ENCODE measurements around the gene MTHFSD.

The MTHFSD gene

DNA sequence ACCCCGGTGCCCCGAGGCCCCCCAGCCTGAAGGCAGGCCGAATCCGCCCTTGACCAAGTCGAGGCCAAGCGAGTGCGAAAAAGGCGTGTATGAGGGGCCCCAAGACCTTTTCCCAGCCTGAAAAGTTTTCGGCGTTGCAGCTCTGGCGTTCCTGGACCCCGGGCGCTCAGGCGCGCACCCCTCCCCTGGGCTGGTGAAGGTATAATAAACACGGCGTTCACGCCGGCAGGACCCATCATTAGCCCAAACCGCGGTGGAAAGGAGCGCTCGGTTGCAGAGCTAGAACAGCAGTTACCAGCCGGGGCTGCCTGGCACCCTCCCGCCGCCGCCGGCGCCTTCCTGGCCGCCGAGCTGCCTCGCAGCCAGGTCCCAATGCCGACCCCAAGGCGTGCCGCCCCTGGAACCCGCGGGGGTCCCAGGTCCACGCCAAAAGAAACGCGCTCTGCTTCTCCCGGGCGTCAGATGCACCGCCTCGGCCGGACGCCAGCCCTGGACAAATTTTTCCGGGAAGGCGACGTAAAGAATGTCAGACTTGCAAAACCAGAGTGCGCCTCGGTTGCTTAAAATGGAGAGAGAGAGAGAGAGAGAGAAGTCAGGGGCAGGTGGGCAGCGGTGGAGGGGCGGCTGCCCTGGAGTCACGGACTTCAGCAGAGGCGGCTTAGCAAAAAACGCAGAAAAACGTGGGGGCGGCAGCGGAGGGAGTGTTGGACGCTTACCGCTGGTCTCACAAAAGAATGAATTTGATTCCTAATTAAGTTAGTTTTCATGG, 56.2 kb downstream of the MTHFSD start:
- DNase-seq, result no peak

- no peak for DNase-seq
These were observed 56.8 kb downstream of the MTHFSD start for GRCh38 chr16:86498155-86498670.

GRCh38 chr16:86497551-86498021, 57.4 kb downstream of the MTHFSD start:
- no peak for DNase-seq

DNA sequence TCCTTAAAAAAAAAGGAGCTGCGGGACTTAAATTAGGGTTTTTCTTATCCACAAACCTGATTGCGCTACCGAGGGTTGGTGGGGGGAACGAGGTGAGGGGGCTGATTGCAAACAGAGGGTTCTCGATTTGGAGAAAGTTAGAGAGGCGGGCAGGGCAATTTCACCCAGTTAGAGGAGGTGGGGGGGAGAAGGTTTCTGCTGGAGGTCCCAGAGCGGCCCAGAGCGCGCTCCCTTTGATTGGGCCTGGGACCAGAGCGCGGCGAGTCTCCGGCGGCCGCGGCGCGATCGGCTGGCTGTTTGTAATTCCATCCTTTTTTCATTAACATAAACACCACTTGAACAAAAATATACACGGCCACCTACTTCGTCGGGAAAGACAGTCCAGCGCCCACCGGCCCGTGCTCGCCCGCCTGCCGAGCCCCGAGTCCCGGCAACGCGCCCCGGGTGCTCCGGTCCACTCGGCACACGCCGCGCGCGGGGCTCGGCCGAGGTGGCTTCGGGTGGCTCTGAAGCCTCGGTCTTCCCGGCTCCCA, 58.0 kb downstream of the MTHFSD start:
- no peak for DNase-seq

DNA sequence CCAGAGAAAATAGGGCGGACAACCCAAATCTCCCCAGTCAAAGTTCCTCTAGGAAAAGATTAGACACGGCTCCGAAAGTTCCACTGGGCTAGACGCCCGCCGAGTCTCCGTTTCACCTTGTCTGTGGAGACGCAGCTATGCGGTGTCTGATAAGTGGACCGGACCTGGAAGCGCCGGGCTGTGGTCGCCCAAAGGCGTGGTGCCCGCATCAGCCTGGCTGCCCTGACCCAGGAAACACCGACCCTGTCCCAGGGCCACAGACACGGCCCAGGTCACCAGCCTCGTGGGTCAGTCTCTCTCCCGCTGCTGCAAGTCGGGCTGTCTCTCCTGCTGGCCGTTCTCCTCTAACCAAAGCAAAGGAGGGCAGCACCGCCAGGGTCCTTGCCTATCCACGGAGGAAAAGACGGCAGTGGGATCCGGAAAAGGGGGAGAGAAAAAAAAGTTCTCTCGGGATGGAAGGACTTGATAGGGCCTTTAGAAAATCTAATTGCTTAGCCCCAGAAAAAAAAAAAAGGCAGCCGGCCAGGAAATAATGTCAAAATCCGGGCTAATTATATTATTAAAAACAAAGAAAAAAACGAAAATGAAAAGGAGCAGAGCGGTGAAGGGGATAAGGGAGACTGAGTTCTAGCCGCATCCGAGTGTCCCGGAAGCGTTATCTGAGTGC, 58.6 kb downstream of the MTHFSD start:
- no peak for DNase-seq

DNA sequence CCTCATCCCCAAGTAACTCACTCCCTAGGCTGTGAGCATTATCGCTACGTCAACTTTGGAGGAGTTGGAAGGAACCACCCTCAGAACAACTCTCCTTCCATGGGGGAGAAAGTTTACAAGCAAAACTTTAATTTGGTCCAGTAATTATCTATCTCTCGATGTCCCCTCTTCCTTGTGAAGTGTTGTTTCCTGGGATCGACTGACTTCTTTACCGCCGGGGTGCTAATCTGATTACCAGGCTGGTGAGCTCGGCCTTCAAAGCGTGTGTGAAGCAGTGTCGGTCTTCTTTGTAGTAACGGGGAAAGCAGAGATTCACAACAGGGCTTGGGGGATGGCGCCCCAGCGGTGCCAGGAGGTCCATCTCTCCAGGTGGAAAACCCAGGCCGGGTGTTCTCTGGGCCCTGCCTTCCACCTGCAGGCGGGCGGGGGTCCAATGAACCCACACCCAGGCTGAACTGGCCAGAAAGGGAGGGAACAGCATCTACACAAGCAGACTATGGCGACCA, 59.2 kb downstream of the MTHFSD start:
- no peak for DNase-seq

DNA sequence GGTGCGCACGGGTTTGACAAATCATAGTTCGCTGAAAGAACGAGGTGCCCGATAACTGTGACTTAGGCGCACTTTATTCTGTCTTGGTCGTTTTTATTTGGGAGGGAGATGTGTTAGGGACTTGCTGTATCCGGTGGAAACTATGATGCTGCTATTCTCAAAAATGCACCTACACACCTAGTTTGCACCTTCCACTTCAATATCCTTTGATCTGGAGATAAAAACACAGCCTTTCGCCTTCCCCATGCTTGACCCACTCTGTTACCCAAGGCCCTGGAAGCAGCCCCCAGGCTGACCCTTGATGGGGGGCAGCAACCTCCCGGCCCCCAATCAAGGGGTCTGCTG, 59.7 kb downstream of the MTHFSD start:
- DNase-seq, result no peak

DNA sequence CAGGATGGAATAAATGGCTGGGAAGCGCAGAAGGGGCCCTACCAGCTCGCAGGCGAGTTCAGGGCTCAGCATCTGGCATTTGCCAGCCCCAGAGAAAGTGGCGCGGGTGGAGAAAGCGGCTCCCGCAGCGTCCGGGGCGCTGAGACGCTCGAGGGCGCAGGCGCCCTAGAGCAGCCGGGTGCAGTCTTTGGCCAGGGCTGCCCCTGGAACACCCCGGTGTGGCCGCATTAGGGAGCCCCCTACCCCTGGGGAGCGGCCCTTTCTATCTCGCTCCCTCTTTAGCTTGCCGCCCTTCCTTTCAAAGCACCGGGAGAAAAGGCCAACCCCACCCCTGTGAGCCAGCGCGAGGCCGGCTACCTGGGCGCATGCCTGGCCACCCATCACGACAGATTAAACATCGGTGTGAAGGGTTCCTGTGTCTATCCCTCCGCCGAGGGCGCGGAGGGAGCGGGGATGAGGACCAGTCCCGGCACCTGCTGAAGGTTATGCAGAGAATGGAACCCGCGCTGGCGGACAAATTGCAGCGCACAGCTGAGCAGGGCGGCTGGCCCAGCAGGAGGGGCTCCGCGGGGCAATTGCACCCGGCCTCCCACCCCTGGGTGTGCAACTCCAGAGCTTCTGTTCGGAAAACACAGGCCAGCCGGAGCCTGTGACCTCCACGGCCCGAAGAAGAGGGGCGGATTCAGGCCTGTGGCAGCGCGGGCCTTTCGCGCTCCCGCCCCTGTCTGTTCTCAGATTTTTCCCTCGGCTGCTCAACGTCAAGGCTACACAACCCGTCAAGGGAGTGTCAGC, 60.3 kb downstream of the MTHFSD start:
- no peak for DNase-seq

GRCh38 chr16:86494039-86494564, 60.9 kb downstream of the MTHFSD start:
- no peak for DNase-seq

DNA sequence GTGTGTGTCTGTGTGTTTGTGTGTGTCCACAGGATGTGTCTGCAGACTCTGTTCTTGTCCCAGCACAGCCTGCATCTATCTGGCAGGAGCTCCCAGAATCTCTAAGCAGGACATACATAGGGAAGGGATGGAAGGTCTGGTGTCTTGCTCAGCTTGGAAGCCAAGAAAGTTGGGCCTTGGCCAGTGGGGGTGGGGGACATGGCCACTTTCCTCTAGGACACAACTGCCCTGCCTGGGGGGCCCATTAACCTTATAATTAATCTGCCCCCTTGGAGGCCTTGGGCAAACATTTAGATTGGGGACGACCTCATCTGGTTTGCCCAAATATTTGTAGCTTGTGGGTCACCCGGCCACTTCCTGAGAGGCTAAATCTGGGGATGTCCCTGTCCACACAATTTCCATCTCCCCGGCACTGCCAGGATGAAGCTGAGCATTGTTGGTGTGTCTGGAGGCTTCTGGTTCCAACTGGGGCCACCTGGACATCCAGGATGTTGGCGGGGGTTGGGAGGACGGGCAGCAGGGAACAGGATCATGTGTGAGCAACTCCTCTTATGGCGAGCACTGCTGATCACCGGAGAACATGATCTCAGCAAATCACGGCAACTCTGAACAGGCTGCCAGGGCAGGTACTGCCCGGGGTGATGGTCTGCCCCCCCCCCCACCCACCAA, 61.9 kb downstream of the MTHFSD start:
- DNase-seq, result no peak

DNA sequence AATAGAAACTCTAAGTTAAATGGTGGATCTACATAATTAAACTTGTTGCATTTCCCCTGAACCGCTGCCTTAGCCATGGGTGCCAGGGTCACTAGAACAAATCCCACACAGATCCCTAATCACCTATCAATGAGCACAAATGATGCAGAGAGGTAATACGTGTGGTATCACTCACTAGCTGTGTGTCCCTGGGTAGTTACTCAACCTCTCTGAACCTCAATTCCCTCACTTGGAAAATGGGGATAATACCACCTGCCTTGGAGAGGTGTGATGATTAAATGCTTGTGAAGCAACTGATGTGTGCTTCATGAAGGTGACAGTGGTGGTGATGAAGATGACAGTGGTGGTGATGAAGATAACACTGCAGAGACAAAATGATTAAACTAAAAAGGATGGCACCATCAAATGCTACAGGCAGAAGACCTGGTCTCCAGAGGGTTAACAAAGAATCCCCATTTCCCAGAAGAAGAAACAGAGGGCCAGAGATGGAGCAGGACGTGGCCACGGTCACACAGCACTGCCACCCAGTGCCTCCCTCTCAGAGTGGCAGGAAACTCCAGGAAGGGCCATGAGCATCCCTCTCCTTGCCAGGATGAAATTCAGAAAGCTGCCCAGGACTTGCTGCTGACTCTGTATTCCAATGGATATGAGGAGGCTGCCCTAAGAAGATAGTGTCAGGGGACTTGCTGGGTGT, 62.6 kb downstream of the MTHFSD start:
- no peak for DNase-seq

GRCh38 chr16:86491640-86492023, 63.4 kb downstream of the MTHFSD start:
- DNase-seq, result no peak

GRCh38 chr16:86490859-86491639, 64.0 kb downstream of the MTHFSD start:
- no peak for DNase-seq

DNA sequence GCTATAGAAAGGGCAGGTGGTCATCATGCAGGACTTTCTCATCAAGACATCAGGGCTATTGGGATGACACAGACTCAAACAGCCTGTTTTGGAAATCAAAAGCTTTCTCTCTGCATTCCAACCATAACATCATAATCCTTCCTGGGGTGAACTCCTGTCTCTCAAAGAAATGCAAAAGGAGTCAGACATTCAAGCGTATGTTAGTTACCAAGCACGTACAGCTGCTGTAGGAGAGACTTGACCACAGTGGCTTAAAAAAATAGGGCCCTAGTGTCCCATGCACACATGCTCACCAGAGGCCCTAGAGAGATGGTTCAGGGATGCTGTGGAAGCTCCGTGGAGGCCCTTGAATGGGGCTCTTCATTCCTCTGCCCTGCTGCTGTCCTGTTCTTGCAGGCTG, 69.3 kb downstream of the MTHFSD start:
- DNase-seq, result no peak

GRCh38 chr16:86484240-86484639, 70.8 kb downstream of the MTHFSD start:
- no peak for DNase-seq

DNA sequence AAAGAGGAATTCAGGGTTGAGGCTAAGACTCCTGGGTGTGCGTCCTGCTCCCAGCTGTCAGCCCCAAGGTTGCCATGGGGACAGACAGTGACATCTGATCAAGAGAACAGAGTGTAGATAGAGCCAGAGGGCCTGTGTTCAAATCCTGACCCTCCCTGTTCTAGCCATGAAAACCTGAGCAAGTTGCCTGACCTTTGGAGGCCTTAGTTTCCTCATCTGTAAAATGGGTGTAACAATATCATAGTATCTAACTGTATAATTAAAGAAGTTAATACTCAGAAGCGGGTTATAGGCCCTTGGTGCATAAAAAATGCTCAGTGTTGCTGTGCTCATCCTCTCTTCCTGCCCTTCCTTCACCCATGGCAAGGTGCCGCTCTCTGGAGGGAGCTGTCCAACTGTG, 73.4 kb downstream of the MTHFSD start:
- no peak for DNase-seq

GRCh38 chr16:86480444-86480843, 74.6 kb downstream of the MTHFSD start:
- DNase-seq, result no peak
